Astrocyte of the cerebellum (primary cell): Measurements from ENCODE around the gene FBN2.

Experiments used
- DNase-seq: peaks from one replicate; pipeline ENCODE4 v3.0.0-alpha.2; 2011; ENCODE audit warnings: low read depth
- H3K4me3 ChIP-seq: 2 replicates; pipeline ENCODE4 v1.5.1; 2011; ENCODE audit warnings: mild to moderate bottlenecking, low read depth, low read length, moderate library complexity
- in situ Hi-C: cut with HindIII; loops from 2 replicates; pipeline ENCODE4 v1.10.0; 2017; ENCODE audit warnings: low sequenced_read_pairs
- TF ChIP-seq, protein P1 (sequence below): IDR thresholded peaks from 2 replicates; pipeline ENCODE4 v1.5.1; 2012; ENCODE audit warnings: low read length, low read depth, moderate library complexity, mild to moderate bottlenecking; ENCODE audit errors: missing control alignments

FBN2 gene

DNA sequence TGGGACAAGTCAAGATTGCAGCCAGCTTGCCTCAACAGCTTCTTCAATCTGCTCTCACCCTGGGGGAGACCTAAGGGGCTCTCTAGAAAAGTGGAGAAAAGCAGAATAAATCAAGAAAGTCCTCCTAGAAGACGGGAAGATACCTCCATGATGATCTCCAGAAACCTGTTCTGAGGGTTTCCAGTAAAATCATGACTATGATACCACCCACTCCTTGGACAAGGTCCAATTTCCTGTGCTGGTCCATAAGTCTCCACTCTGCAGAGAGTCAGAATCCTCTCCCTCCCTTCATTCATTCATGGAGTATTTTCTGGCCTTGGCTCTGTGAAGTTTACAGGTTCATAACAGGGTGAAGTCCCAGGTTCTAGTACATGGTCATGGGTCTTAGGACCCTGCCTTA lies 285.8 kb downstream of the FBN2 start:
- TF ChIP-seq, protein P1, sequence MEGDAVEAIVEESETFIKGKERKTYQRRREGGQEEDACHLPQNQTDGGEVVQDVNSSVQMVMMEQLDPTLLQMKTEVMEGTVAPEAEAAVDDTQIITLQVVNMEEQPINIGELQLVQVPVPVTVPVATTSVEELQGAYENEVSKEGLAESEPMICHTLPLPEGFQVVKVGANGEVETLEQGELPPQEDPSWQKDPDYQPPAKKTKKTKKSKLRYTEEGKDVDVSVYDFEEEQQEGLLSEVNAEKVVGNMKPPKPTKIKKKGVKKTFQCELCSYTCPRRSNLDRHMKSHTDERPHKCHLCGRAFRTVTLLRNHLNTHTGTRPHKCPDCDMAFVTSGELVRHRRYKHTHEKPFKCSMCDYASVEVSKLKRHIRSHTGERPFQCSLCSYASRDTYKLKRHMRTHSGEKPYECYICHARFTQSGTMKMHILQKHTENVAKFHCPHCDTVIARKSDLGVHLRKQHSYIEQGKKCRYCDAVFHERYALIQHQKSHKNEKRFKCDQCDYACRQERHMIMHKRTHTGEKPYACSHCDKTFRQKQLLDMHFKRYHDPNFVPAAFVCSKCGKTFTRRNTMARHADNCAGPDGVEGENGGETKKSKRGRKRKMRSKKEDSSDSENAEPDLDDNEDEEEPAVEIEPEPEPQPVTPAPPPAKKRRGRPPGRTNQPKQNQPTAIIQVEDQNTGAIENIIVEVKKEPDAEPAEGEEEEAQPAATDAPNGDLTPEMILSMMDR = no peak
- DNase-seq = no peak
- H3K4me3 ChIP-seq = no peak overlapping the region
- in situ Hi-C loops = no loop called here

DNA sequence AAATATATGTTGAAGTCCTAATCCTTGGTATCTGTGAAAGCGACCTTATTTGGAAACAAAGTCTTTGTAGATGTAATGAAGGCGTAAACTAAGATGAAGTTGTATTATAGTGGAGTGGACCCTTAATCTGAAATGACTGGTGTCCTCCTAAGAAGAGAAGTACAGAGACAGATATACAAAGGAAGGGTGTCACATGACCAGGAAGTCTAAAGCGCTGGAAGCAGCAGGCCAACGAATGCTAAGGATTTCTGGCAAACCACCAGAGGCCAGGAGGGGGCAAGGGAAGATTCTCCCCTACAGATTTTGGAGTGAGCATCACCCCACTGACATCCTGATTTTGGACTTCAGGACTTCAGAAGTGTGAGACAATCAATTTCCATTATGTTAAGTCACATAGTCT lies 292.1 kb downstream of the FBN2 start:
- TF ChIP-seq, protein P1 = no peak
- in situ Hi-C loops = no loop called here
- H3K4me3 ChIP-seq = no peak overlapping the region
- no peak for DNase-seq

DNA sequence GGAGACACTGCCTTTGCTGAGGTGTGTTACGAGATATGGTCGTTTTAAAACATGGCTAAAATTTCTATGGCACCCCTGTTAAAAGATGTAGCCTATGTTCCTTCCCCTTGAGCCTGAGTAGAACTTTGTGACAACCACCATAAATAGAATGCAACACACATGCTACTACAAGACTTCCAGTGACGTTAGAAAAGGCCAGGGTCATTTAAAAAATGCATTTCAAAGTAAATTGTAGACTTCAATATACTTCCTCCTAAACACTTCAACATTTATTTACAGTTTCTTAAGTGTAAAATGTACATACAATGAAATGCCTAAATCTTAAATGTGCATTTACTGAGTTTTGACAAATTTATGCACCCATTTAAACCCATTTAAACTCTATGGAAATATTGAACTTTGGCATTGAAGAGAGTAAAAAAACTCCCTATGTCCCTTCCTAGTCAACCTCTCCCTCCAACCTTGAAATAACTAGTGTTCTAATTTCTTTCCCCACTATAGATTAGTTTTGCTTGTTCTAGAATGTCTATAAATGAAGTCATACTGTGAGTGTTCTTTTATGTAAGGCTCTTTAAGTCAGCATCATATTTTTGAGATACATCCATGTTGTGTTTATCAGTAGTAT lies 294.0 kb downstream of the FBN2 start:
- no peak overlapping the region for H3K4me3 ChIP-seq
- in situ Hi-C loops = no loop called here
- no peak for DNase-seq
- TF ChIP-seq, protein P1 = no peak

DNA sequence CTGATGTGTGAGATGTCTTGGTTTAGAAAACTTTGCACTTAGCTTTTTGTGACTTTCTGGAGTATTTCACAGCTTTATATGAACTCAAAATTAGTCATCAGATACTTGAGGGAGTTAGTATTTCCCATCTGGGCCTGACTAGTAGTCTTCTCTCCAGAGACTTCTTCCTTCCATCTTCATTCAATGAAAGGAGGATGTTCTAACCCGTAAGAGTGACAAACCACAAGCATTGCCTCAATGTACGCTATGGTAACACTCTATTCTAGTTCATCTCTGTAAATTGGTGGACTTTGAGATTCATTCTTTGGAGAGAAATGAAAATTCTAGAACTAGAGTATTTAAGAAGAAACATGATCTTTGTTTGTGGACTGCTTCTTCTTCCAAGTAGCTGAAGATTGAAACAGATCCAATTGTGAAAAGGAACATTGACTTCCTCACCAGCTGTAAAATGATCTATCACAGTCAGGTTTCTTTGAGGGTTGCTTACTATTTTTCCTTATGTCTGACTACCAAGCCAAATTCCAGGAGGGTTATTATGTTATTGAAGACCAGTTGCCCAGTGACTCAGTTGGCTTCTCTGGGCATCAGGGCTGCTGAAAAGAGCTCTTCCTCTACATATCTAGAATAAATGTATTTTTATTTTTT lies 296.9 kb downstream of the FBN2 start:
- TF ChIP-seq, protein P1 = no peak
- in situ Hi-C loops = no loop called here
- no peak for DNase-seq
- H3K4me3 ChIP-seq = no peak overlapping the region

DNA sequence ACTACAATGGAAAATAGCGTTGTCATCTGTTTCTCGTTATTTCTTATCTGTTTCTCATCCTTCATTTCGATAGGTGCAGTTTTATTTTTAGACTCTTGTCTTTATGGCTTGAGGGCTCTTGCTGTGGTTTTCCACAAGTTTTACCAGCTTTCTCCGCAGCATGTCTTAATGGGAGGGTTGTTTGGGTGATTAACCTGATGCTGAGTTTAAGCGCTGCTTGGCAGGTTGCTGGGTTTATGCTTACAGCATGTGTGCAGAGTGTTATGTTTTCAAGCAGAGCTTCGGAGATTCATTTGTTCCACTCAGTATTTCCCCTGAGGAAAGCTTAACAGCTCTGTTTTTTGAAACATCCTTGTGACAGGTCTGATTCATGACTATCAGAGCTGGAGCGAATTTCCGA lies 300.5 kb downstream of the FBN2 start:
- no peak overlapping the region for H3K4me3 ChIP-seq
- DNase-seq = peak; percentile 87
- TF ChIP-seq, protein P1 = no peak
- in situ Hi-C loops = no loop called here

DNA sequence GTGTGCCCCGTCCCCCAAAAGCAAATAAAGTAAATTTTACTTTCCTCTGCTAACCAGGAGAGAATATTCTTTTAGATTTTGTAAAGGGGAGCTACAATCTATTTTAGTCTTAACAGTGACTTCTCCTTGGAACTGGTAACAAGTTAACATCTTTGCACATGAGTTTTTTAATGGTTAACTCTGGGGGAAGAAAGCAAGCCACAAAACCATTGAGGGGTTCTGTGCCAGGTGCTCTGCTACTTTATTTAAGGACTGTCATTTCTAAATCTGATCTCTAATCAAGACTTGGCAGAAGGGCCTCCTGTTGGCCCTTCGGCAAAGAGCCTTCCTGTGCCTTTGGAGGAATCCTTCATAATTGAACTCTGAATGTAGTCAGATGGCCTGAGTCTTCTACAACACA lies 301.0 kb downstream of the FBN2 start:
- TF ChIP-seq, protein P1 = no peak
- no peak overlapping the region for H3K4me3 ChIP-seq
- in situ Hi-C loops = no loop called here
- DNase-seq = no peak
